Endometrium (tissue), 2 donors: Measurements from ENCODE around the gene KRTAP4-12.
"Not testable (repeated sequence)": the region's sequence is repeated elsewhere in the genome, so short reads cannot be mapped to it uniquely, and the experiment has no call there.

Experiments
- FAIRE-seq: peaks from 2 replicates; lab custom pipeline; 2012; peaks lifted over from hg19 to GRCh38; lab: Jason Lieb, UNC
- donor health status: control.
- donor health status: control.

The KRTAP4-12 gene

GRCh38 chr17:41088760-41089352 is 35.1 kb downstream of the KRTAP4-12 start:
- not testable (repeated sequence) for FAIRE-seq

DNA sequence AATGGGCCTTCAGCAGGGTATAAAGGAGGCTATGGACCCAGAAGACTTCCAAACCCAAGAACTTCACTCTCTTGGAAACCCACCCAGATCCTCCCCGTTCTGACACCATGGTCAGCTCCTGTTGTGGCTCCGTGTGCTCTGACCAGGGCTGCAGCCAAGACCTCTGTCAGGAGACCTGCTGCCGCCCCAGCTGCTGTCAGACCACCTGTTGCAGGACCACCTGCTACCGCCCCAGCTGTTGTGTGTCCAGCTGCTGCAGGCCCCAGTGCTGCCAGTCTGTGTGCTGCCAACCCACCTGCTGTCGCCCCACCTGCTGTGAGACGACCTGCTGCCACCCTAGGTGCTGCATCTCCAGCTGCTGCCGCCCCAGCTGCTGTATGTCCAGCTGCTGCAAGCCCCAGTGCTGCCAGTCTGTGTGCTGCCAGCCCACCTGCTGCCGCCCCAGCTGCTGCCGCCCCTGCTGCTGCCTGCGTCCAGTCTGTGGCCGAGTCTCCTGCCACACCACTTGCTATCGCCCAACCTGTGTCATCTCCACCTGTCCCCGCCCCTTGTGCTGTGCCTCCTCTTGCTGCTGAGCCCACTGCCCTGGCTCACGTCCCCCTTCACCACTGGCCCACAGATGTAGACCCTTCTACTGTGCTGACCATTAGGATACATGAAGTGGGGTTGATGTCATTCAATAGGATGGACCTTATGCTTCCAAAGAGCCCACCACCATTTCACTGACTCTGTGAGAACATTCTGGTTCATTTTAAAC is 39.7 kb downstream of the KRTAP4-12 start, which contains the start of gene KRTAP4-7:
TSS of gene KRTAP4-7 (plus strand) at position 51 of the 757 bp plus-strand sequence. CDS start at position 108, 57 bp downstream.
- not testable (repeated sequence) for FAIRE-seq

- FAIRE-seq = not testable (repeated sequence)
These were observed 40.6 kb downstream of the KRTAP4-12 start for GRCh38 chr17:41083427-41083826.

DNA sequence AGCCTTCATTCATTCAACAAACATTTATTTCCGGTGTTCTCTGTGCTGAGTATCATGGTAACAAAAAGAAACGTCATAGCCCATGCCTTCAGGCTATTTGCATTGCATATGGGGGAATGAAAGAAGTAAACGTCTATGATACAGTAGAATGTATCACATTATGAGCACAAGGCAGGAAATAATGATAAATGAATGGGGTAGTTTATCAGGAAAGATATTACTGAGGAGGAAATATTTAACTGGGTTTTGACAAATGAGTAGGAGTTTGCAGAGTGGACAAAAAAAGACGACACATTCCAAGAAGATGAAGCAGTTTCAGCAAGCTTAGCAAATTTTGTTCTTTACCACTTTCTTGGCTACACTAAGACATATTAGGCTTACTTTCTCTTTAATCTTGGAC is 41.4 kb downstream of the KRTAP4-12 start:
- FAIRE-seq = no peak

DNA sequence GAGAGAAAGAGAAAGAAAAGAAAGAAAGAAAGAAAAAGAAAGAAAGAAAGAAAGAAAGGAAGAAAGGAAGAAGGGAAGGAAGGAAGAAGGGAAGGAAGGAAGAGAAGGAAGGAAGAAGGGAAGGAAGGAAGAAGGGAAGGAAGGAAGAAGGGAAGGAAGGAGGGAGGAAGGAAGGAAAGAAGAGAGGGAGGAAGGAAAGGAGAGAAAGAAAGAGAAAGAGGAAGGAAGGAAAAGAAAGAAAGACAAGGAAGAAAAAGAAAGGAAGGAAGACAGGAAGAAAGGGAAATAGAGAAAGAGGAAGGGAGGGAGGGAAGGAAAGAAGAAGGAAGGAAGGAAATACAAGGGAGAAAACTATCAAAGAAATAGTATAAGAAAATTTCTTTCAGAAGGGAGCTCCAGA is 47.2 kb downstream of the KRTAP4-12 start:
- FAIRE-seq = no peak

DNA sequence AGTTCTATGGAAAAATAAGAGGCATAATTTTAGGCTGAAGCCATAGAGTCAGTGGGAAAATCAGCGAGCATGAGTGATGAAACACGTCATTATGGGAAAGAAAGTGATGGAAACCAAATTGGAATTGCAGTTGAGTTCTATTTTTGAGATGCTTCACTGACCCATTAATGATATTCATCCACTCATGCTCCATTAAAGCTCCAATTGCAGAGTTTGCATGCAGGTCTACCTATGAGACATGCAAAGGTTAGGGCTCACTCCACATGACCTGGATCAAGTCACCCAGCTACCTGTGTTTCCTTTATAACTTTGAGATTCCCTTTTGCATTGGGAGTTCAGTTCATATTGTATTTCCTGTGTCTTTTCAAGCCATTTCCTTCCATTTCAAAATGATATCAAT is 50.3 kb downstream of the KRTAP4-12 start:
- no peak for FAIRE-seq
